Measurements from ENCODE around the gene ZNF526.

Gene ZNF526

GRCh38 chr19:42274065-42274682 is 54.1 kb downstream of the ZNF526 start:
- no peak for TF ChIP-seq CTCF (IDR thresholded peaks at IDR 0.05; ENCODE audit: low read depth, low read length)
- no peak for TF ChIP-seq MYC (IDR thresholded peaks at IDR 0.05; ENCODE audit: low read depth, low read length)
- no peak for TF ChIP-seq POLR2A (IDR thresholded peaks at IDR 0.05; ENCODE audit: extremely low read depth, insufficient read length)
- TF ChIP-seq MAX (IDR thresholded peaks at IDR 0.05; ENCODE audit: low read depth, low read length): no peak
- no peak for DNase-seq (ENCODE audit: low read depth)

GRCh38 chr19:42275103-42275502 is 55.0 kb downstream of the ZNF526 start:
- H3K4me3 ChIP-seq (ENCODE audit: low read depth, low read length): no peak overlapping the region
- DNase-seq (ENCODE audit: low read depth): no peak
- no peak for TF ChIP-seq MYC (IDR thresholded peaks at IDR 0.05; ENCODE audit: low read depth, low read length)

More at GRCh38 chr19:42274065-42274682, 54.1 kb downstream of the ZNF526 start:
- no peak overlapping the region for H3K4me3 ChIP-seq (ENCODE audit: low read depth, low read length)

GRCh38 chr19:42275517-42275916 is 55.4 kb downstream of the ZNF526 start:
- DNase-seq (ENCODE audit: low read depth): no peak
- TF ChIP-seq MYC (IDR thresholded peaks at IDR 0.05; ENCODE audit: low read depth, low read length): no peak
- no peak for TF ChIP-seq POLR2A (IDR thresholded peaks at IDR 0.05; ENCODE audit: extremely low read depth, insufficient read length)
- TF ChIP-seq MAX (IDR thresholded peaks at IDR 0.05; ENCODE audit: low read depth, low read length): no peak
- TF ChIP-seq CTCF (IDR thresholded peaks at IDR 0.05; ENCODE audit: low read depth, low read length): no peak

GRCh38 chr19:42276284-42276683 is 56.2 kb downstream of the ZNF526 start:
- TF ChIP-seq MAX (IDR thresholded peaks at IDR 0.05; ENCODE audit: low read depth, low read length): no peak
- TF ChIP-seq POLR2A (IDR thresholded peaks at IDR 0.05; ENCODE audit: extremely low read depth, insufficient read length): no peak
- no peak for TF ChIP-seq CTCF (IDR thresholded peaks at IDR 0.05; ENCODE audit: low read depth, low read length)
- no peak for TF ChIP-seq MYC (IDR thresholded peaks at IDR 0.05; ENCODE audit: low read depth, low read length)
- H3K4me3 ChIP-seq (ENCODE audit: low read depth, low read length): no peak overlapping the region
- no peak for DNase-seq (ENCODE audit: low read depth)

More at GRCh38 chr19:42275517-42275916, 55.4 kb downstream of the ZNF526 start:
- H3K4me3 ChIP-seq (ENCODE audit: low read depth, low read length): no peak overlapping the region

GRCh38 chr19:42276821-42277220 is 56.7 kb downstream of the ZNF526 start:
- DNase-seq (ENCODE audit: low read depth): no peak
- no peak for TF ChIP-seq CTCF (IDR thresholded peaks at IDR 0.05; ENCODE audit: low read depth, low read length)
- TF ChIP-seq MYC (IDR thresholded peaks at IDR 0.05; ENCODE audit: low read depth, low read length): no peak
- TF ChIP-seq MAX (IDR thresholded peaks at IDR 0.05; ENCODE audit: low read depth, low read length): no peak
- TF ChIP-seq POLR2A (IDR thresholded peaks at IDR 0.05; ENCODE audit: extremely low read depth, insufficient read length): no peak
- no peak overlapping the region for H3K4me3 ChIP-seq (ENCODE audit: low read depth, low read length)

Data from NB4 (cell line).